GM23338 (cell line): ENCODE results near the gene TCF12. TPM values are rescaled to one million over a fixed set of nuclear protein-coding genes. Genes with fewer than 3 reads are reported as not detected.

ENCODE experiments used
- ATAC-seq: fragments of 200-7000 bp; cut with Tn5 transposase; 3 replicates; pipeline ENCODE4 v1.9.1; 2020
- DNase-seq: peaks from one replicate; pipeline ENCODE4 v3.0.0-alpha.2; 2015; ENCODE audit warnings: low spot score
- H2AFZ ChIP-seq: fragments of 200-600 bp; sonication (generic); 2 replicates; pipeline ENCODE4 v1.8.0; 2016; ENCODE audit warnings: antibody characterized with exemption, mild to moderate bottlenecking, moderate library complexity
- H3F3A ChIP-seq: fragments of 200-600 bp; sonication (generic); replicated peaks from 2 replicates; pipeline ENCODE4 v1.8.0; 2017; ENCODE audit warnings: antibody characterized with exemption, mixed run types, low read depth
- H3K27ac ChIP-seq: fragments of 200-600 bp; sonication (generic); 2 replicates; pipeline ENCODE4 v1.6.1; 2016; ENCODE audit warnings: low read depth
- H3K27me3 ChIP-seq: fragments of 200-600 bp; sonication (generic); 2 replicates; pipeline ENCODE4 v1.8.0; 2016; ENCODE audit warnings: mild to moderate bottlenecking, mixed run types, moderate library complexity; ENCODE audit not compliant: insufficient read depth
- H3K36me3 ChIP-seq: fragments of 200-600 bp; sonication (generic); 2 replicates; pipeline ENCODE4 v1.8.0; 2016; ENCODE audit warnings: mild to moderate bottlenecking; ENCODE audit not compliant: insufficient read depth
- H3K4me1 ChIP-seq: fragments of 200-600 bp; sonication (generic); 2 replicates; pipeline ENCODE4 v1.8.0; 2016; ENCODE audit warnings: mild to moderate bottlenecking, moderate library complexity; ENCODE audit not compliant: insufficient read depth
- H3K4me2 ChIP-seq: fragments of 200-600 bp; sonication (generic); 2 replicates; pipeline ENCODE4 v1.7.1; 2017; ENCODE audit warnings: mixed run types
- H3K4me3 ChIP-seq: fragments of 200-600 bp; sonication (generic); 2 replicates; pipeline ENCODE4 v1.6.1; 2016; ENCODE audit warnings: mixed run types
- H3K79me2 ChIP-seq: fragments of 200-600 bp; sonication (generic); replicated peaks from 2 replicates; pipeline ENCODE4 v1.8.0; 2017; ENCODE audit warnings: mild to moderate bottlenecking; ENCODE audit not compliant: insufficient read depth
- H3K9me2 ChIP-seq: fragments of 200-600 bp; sonication (generic); 2 replicates; pipeline ENCODE4 v1.8.0; 2017; ENCODE audit not compliant: insufficient read depth
- H4K20me1 ChIP-seq: fragments of 200-600 bp; sonication (generic); replicated peaks from 2 replicates; pipeline ENCODE4 v1.8.0; 2017; ENCODE audit warnings: mild to moderate bottlenecking; ENCODE audit not compliant: insufficient read depth
- H3K27ac Mint-ChIP-seq: 2 replicates; pipeline ENCODE4 v1.8.0; 2020; ENCODE audit warnings: inconsistent platforms, mild to moderate bottlenecking, moderate library complexity, mixed read lengths
- H3K27me3 Mint-ChIP-seq: 3 replicates; pipeline ENCODE4 v1.8.0; 2022; ENCODE audit warnings: low read depth, mild to moderate bottlenecking, moderate library complexity, mixed read lengths, inconsistent platforms; ENCODE audit not compliant: insufficient read depth, poor library complexity
- H3K36me3 Mint-ChIP-seq: 3 replicates; pipeline ENCODE4 v1.8.0; 2021; ENCODE audit warnings: low read depth, mild to moderate bottlenecking, inconsistent platforms, moderate library complexity, mixed read lengths
- H3K4me1 Mint-ChIP-seq: 3 replicates; pipeline ENCODE4 v1.8.0; 2020; ENCODE audit warnings: mild to moderate bottlenecking, inconsistent platforms, mixed read lengths
- H3K4me3 Mint-ChIP-seq: 3 replicates; pipeline ENCODE4 v1.8.0; 2021; ENCODE audit warnings: moderate library complexity, mild to moderate bottlenecking, inconsistent platforms, mixed read lengths
- H3K9me3 Mint-ChIP-seq: 3 replicates; pipeline ENCODE4 v1.8.0; 2020; ENCODE audit warnings: moderate library complexity, mild to moderate bottlenecking, inconsistent platforms, mixed read lengths
- JUNB ChIP-seq: IDR thresholded peaks from one replicate; pipeline ENCODE4 v1.6.1; 2016; ENCODE audit warnings: antibody characterized with exemption; ENCODE audit not compliant: unreplicated experiment
- POLR2AphosphoS5 ChIP-seq: IDR thresholded peaks from 2 replicates; pipeline ENCODE4 v1.6.1; 2016; ENCODE audit warnings: antibody characterized with exemption, low read depth
- STAT1 ChIP-seq: IDR thresholded peaks from one replicate; pipeline ENCODE4 v1.6.1; 2016; ENCODE audit warnings: antibody characterized with exemption; ENCODE audit not compliant: unreplicated experiment
- ZNF114 ChIP-seq: fragments of 250-450 bp; sonication (Bioruptor Pico); IDR thresholded peaks from 2 replicates; pipeline ENCODE4 v1.5.0; 2020; ENCODE audit warnings: mild to moderate bottlenecking, moderate library complexity
- ZNF331 ChIP-seq: fragments of 250-450 bp; sonication (Bioruptor Pico); IDR thresholded peaks from 2 replicates; pipeline ENCODE4 v1.5.0; 2020; ENCODE audit warnings: low read depth, mild to moderate bottlenecking, moderate library complexity
- polyA plus RNA-seq: library from polyadenylated mRNA; unstranded; fragments of >200 nt; fragmentation: Nextera tagmentation; extraction: Ambion mirVana; gene quantifications from 2 replicates; pipeline ENCODE4 v1.2.1, GENCODE V29; 2016
- total RNA-seq: library from RNA; depleted of rRNA; stranded (reverse); fragments of >200 nt; shearing (Covaris generic); gene quantifications from 2 replicates; pipeline ENCODE4 v1.2.3, GENCODE V29; 2014
- TF ChIP-seq, protein P1 (sequence below): fragments of 250-450 bp; sonication (Bioruptor Pico); IDR thresholded peaks from 2 replicates; pipeline ENCODE4 v1.5.0; 2020; ENCODE audit warnings: mild to moderate bottlenecking, moderate library complexity
- TF ChIP-seq, protein P2 (sequence below), 2 experiments: fragments of 200-600 bp in 1 of 2; sonication (generic) in 1 of 2; conservative IDR thresholded peaks; 2 replicates each; pipeline versions ENCODE4 v1.5.1 to v1.6.1; 2016 to 2017; ENCODE audit warnings: antibody characterized with exemption in 2 of 2, low read depth in 2 of 2, mild to moderate bottlenecking in 2 of 2, moderate library complexity in 1 of 2

Gene TCF12
- total and polyA plus RNA-seq, 2 experiments from 2014 or later: 27.6 to 104 TPM

DNA sequence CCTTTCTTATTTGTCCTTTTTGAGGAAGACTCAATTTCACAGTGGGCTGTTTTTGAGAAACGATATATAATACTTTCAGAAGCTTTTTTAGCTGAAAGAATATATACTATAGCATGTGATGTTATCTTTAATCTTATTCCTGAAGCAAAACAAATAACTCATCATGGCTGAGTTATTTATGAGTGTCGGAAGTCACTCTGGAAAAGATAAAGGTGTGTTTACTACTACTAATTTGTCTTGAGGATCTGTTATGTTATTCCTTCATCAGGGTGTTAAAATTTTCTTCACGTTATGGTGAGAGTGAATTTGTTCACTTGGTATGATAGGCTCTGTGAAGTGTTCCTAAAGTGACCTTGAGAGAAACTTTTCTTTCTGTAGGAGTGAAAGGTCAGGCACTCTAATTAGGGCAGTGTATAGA is 4.7 kb downstream of the TCF12 start (continued):
- TF ChIP-seq, protein P1, sequence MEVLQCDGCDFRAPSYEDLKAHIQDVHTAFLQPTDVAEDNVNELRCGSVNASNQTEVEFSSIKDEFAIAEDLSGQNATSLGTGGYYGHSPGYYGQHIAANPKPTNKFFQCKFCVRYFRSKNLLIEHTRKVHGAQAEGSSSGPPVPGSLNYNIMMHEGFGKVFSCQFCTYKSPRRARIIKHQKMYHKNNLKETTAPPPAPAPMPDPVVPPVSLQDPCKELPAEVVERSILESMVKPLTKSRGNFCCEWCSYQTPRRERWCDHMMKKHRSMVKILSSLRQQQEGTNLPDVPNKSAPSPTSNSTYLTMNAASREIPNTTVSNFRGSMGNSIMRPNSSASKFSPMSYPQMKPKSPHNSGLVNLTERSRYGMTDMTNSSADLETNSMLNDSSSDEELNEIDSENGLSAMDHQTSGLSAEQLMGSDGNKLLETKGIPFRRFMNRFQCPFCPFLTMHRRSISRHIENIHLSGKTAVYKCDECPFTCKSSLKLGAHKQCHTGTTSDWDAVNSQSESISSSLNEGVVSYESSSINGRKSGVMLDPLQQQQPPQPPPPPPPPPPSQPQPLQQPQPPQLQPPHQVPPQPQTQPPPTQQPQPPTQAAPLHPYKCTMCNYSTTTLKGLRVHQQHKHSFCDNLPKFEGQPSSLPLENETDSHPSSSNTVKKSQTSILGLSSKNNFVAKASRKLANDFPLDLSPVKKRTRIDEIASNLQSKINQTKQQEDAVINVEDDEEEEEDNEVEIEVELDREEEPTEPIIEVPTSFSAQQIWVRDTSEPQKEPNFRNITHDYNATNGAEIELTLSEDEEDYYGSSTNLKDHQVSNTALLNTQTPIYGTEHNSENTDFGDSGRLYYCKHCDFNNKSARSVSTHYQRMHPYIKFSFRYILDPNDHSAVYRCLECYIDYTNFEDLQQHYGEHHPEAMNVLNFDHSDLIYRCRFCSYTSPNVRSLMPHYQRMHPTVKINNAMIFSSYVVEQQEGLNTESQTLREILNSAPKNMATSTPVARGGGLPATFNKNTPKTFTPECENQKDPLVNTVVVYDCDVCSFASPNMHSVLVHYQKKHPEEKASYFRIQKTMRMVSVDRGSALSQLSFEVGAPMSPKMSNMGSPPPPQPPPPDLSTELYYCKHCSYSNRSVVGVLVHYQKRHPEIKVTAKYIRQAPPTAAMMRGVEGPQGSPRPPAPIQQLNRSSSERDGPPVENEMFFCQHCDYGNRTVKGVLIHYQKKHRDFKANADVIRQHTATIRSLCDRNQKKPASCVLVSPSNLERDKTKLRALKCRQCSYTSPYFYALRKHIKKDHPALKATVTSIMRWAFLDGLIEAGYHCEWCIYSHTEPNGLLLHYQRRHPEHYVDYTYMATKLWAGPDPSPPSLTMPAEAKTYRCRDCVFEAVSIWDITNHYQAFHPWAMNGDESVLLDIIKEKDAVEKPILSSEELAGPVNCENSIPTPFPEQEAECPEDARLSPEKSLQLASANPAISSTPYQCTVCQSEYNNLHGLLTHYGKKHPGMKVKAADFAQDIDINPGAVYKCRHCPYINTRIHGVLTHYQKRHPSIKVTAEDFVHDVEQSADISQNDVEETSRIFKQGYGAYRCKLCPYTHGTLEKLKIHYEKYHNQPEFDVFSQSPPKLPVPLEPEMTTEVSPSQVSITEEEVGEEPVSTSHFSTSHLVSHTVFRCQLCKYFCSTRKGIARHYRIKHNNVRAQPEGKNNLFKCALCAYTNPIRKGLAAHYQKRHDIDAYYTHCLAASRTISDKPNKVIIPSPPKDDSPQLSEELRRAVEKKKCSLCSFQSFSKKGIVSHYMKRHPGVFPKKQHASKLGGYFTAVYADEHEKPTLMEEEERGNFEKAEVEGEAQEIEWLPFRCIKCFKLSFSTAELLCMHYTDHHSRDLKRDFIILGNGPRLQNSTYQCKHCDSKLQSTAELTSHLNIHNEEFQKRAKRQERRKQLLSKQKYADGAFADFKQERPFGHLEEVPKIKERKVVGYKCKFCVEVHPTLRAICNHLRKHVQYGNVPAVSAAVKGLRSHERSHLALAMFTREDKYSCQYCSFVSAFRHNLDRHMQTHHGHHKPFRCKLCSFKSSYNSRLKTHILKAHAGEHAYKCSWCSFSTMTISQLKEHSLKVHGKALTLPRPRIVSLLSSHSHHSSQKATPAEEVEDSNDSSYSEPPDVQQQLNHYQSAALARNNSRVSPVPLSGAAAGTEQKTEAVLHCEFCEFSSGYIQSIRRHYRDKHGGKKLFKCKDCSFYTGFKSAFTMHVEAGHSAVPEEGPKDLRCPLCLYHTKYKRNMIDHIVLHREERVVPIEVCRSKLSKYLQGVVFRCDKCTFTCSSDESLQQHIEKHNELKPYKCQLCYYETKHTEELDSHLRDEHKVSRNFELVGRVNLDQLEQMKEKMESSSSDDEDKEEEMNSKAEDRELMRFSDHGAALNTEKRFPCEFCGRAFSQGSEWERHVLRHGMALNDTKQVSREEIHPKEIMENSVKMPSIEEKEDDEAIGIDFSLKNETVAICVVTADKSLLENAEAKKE (CRISPR knock-in tag): no peak

DNA sequence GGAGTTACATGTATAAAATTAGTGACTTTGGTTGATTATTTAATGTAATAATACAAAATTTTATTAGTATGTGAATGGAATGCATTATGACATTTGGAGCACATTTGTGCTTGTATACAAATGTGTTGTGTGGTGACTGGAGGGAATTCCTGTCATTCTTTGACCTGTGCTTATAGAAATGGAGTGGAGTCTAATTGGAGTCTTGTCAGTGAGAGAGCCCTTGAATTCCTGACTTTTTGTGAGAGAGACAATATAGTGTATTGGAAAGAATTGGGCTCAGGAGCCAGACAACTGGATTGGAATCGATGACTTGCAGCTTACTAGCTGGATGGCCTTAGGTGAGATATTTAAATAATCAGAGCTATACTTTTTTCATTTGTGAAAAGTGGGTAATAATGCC is 9.4 kb downstream of the TCF12 start:
- Histone ChIP-seq H3K79me2 (peaks cover 98% of the 10 kb centered on the region), H3F3A (no peaks in the 10 kb centered on the region), H3K9me2 (no peaks in the 10 kb centered on the region), H3K27me3 (no peaks in the 10 kb centered on the region), H3K4me3 (no peak overlapping the region), H4K20me1 (no peaks in the 10 kb centered on the region), H2AFZ (no peak overlapping the region), H3K36me3 (no peaks in the 10 kb centered on the region), H3K4me2 (0 out of 2 replicates have a peak overlapping the region, but pooled peaks have one; percentile 15), H3K27ac (peak overlapping the region; percentile 6; the same call in 1 of the 2 replicates), H3K4me1 (peaks cover 29% of the 10 kb centered on the region)
- no peak for ATAC-seq
- Mint-ChIP-seq H3K9me3 (no peaks in the 10 kb centered on the region), H3K36me3 (peaks cover 18% of the 10 kb centered on the region), H3K27me3 (no peaks in the 10 kb centered on the region), H3K27ac (peak overlapping the region; percentile 12), H3K4me1 (peaks cover 45% of the 10 kb centered on the region), H3K4me3 (no peak overlapping the region)
- peak; percentile 66 for DNase-seq
- TF ChIP-seq, protein P2, sequence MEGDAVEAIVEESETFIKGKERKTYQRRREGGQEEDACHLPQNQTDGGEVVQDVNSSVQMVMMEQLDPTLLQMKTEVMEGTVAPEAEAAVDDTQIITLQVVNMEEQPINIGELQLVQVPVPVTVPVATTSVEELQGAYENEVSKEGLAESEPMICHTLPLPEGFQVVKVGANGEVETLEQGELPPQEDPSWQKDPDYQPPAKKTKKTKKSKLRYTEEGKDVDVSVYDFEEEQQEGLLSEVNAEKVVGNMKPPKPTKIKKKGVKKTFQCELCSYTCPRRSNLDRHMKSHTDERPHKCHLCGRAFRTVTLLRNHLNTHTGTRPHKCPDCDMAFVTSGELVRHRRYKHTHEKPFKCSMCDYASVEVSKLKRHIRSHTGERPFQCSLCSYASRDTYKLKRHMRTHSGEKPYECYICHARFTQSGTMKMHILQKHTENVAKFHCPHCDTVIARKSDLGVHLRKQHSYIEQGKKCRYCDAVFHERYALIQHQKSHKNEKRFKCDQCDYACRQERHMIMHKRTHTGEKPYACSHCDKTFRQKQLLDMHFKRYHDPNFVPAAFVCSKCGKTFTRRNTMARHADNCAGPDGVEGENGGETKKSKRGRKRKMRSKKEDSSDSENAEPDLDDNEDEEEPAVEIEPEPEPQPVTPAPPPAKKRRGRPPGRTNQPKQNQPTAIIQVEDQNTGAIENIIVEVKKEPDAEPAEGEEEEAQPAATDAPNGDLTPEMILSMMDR (conservative IDR thresholded peaks at IDR 0.05; ENCODE audit: low read depth in 2 of 2): no peak
- TF ChIP-seq POLR2AphosphoS5 (no peak), STAT1 (no peak), ZNF114 (CRISPR knock-in tag) (no peak), ZNF331 (CRISPR knock-in tag) (no peak), JUNB (no peak)
- TF ChIP-seq, protein P1 (CRISPR knock-in tag): no peak
